NT2/D1 (cell line): Measurements from ENCODE around the gene ZNF514.

Experiments used
- DNase-seq: peaks from one replicate; pipeline ENCODE4 v3.0.0-alpha.2; 2011; ENCODE audit warnings: low read depth, low spot score
- H3K27me3 ChIP-seq: 2 replicates; pipeline ENCODE4 v1.6.0; 2011; ENCODE audit warnings: mild to moderate bottlenecking; ENCODE audit not compliant: insufficient read length, insufficient read depth
- H3K36me3 ChIP-seq: 2 replicates; pipeline ENCODE4 v1.6.1; 2011; ENCODE audit warnings: mild to moderate bottlenecking, low read length, mixed read lengths; ENCODE audit not compliant: insufficient read depth, insufficient read length
- H3K4me1 ChIP-seq: 2 replicates; pipeline ENCODE4 v1.5.1; 2011; ENCODE audit not compliant: insufficient read depth, insufficient read length
- H3K4me3 ChIP-seq: 2 replicates; pipeline ENCODE4 v1.5.1; 2011; ENCODE audit warnings: low read depth; ENCODE audit not compliant: insufficient read length
- H3K9ac ChIP-seq: 2 replicates; pipeline ENCODE4 v1.6.0; 2011; ENCODE audit warnings: low read depth; ENCODE audit not compliant: insufficient read length
- H3K9me3 ChIP-seq: 2 replicates; pipeline ENCODE4 v1.5.1; 2011; ENCODE audit warnings: mild to moderate bottlenecking, low read length; ENCODE audit not compliant: insufficient read depth
- SUZ12 ChIP-seq: IDR thresholded peaks from 2 replicates; pipeline ENCODE4 v1.6.1; 2011; ENCODE audit not compliant: insufficient read length, insufficient read depth; ENCODE audit errors: extremely low read depth
- YY1 ChIP-seq: IDR thresholded peaks from 2 replicates; pipeline ENCODE4 v1.6.1; 2011; ENCODE audit not compliant: insufficient read length, insufficient read depth
- ZNF274 ChIP-seq: IDR thresholded peaks from 2 replicates; pipeline ENCODE4 v1.6.1; 2011; ENCODE audit warnings: mild to moderate bottlenecking, low read depth, low read length

ZNF514 gene

GRCh38 chr2:95185973-95186372, 26.3 kb upstream of the ZNF514 start:
- Histone ChIP-seq H3K9ac (no peak overlapping the region), H3K4me1 (no peaks in the 10 kb centered on the region), H3K4me3 (no peak overlapping the region), H3K27me3 (no peaks in the 10 kb centered on the region), H3K36me3 (peaks cover 26% of the 10 kb centered on the region), H3K9me3 (0 out of 2 replicates have a peak, but pooled peaks cover 4% of the 10 kb centered on the region)
- DNase-seq: no peak
- no peak for TF ChIP-seq ZNF274
- no peak for TF ChIP-seq SUZ12
- TF ChIP-seq YY1: no peak

GRCh38 chr2:95185197-95185596, 25.5 kb upstream of the ZNF514 start:
- no peak overlapping the region for H3K4me3 ChIP-seq
- peaks cover 9% of the 10 kb centered on the region; the same call in 1 of the 2 replicates for H3K9me3 ChIP-seq
- H3K27me3 ChIP-seq: no peaks in the 10 kb centered on the region
- peaks cover 31% of the 10 kb centered on the region for H3K36me3 ChIP-seq
- no peak overlapping the region for H3K9ac ChIP-seq
- DNase-seq: no peak
- no peaks in the 10 kb centered on the region for H3K4me1 ChIP-seq
- TF ChIP-seq YY1: no peak
- no peak for TF ChIP-seq SUZ12
- no peak for TF ChIP-seq ZNF274

GRCh38 chr2:95181774-95182173, 22.1 kb upstream of the ZNF514 start:
- Histone ChIP-seq H3K9ac (no peak overlapping the region), H3K9me3 (peaks cover 9% of the 10 kb centered on the region; the same call in 1 of the 2 replicates), H3K4me1 (no peaks in the 10 kb centered on the region), H3K36me3 (peaks cover 48% of the 10 kb centered on the region), H3K4me3 (no peak overlapping the region), H3K27me3 (no peaks in the 10 kb centered on the region)
- DNase-seq: no peak
- no peak for TF ChIP-seq ZNF274
- no peak for TF ChIP-seq SUZ12

GRCh38 chr2:95179451-95179850, 19.8 kb upstream of the ZNF514 start:
- H3K9me3 ChIP-seq: peaks cover 9% of the 10 kb centered on the region; the same call in 1 of the 2 replicates
- no peak for DNase-seq
- no peak overlapping the region for H3K9ac ChIP-seq
- no peak overlapping the region for H3K4me3 ChIP-seq
- TF ChIP-seq SUZ12 (no peak), ZNF274 (no peak), YY1 (no peak)
- H3K27me3 ChIP-seq: no peaks in the 10 kb centered on the region
- H3K36me3 ChIP-seq: peaks cover 50% of the 10 kb centered on the region
- H3K4me1 ChIP-seq: no peaks in the 10 kb centered on the region

GRCh38 chr2:95174031-95174542, 14.4 kb upstream of the ZNF514 start:
- H3K4me3 ChIP-seq: no peak overlapping the region
- H3K4me1 ChIP-seq: no peaks in the 10 kb centered on the region
- DNase-seq: no peak
- no peak overlapping the region for H3K9ac ChIP-seq
- TF ChIP-seq YY1 (no peak), SUZ12 (no peak), ZNF274 (no peak)
- peaks cover 10% of the 10 kb centered on the region for H3K36me3 ChIP-seq
- H3K27me3 ChIP-seq: no peaks in the 10 kb centered on the region
- no peaks in the 10 kb centered on the region for H3K9me3 ChIP-seq

GRCh38 chr2:95171902-95172301, 12.3 kb upstream of the ZNF514 start:
- H3K9me3 ChIP-seq: no peaks in the 10 kb centered on the region
- no peaks in the 10 kb centered on the region for H3K4me1 ChIP-seq
- DNase-seq: no peak
- TF ChIP-seq YY1 (no peak), ZNF274 (no peak)
- no peak overlapping the region for H3K4me3 ChIP-seq
- no peaks in the 10 kb centered on the region for H3K27me3 ChIP-seq
- peaks cover 2% of the 10 kb centered on the region for H3K36me3 ChIP-seq
- H3K9ac ChIP-seq: no peak overlapping the region

GRCh38 chr2:95166065-95166763, 6.6 kb upstream of the ZNF514 start:
- Histone ChIP-seq H3K36me3 (peaks cover 14% of the 10 kb centered on the region), H3K4me3 (peak overlapping the region; percentile 99), H3K9ac (peak overlapping the region; percentile 99), H3K27me3 (no peaks in the 10 kb centered on the region), H3K4me1 (no peaks in the 10 kb centered on the region), H3K9me3 (no peaks in the 10 kb centered on the region)
- DNase-seq: no peak
- TF ChIP-seq YY1 (no peak), ZNF274 (no peak), SUZ12 (no peak)
